H9 (cell line): Measurements from ENCODE around the gene FNDC3B. TPM values are rescaled to one million over a fixed set of nuclear protein-coding genes. Genes with fewer than 3 reads are reported as not detected.

Source experiments
- DNase-seq: peaks from one replicate; pipeline ENCODE4 v3.0.0-alpha.2; 2017
- H2AFZ ChIP-seq: one replicate; pipeline ENCODE4 v1.6.1; 2013; ENCODE audit warnings: mild to moderate bottlenecking, low read length, control low read depth, moderate library complexity
- H2AK5ac ChIP-seq: 2 replicates; pipeline ENCODE4 v1.6.1; 2013; ENCODE audit warnings: low read length, control low read depth, mixed read lengths; ENCODE audit not compliant: insufficient read length
- H2BK120ac ChIP-seq: one replicate; pipeline ENCODE4 v1.6.1; 2013; ENCODE audit warnings: low read depth, mild to moderate bottlenecking, low read length, control low read depth, inconsistent platforms; ENCODE audit not compliant: poor library complexity, severe bottlenecking
- H2BK12ac ChIP-seq: 2 replicates; pipeline ENCODE4 v1.6.1; 2013; ENCODE audit warnings: low read length, control low read depth, mixed read lengths, low read depth; ENCODE audit not compliant: insufficient read length
- H2BK15ac ChIP-seq: 2 replicates; pipeline ENCODE4 v1.6.1; 2013; ENCODE audit warnings: low read depth, low read length, control low read depth
- H2BK20ac ChIP-seq: one replicate; pipeline ENCODE4 v1.6.1; 2013; ENCODE audit warnings: low read depth, mild to moderate bottlenecking, low read length, control low read depth, inconsistent platforms; ENCODE audit not compliant: poor library complexity, severe bottlenecking
- H2BK5ac ChIP-seq: 2 replicates; pipeline ENCODE4 v1.6.1; 2013; ENCODE audit warnings: low read length, control low read depth, mixed read lengths; ENCODE audit not compliant: insufficient read length
- H3K14ac ChIP-seq: 2 replicates; pipeline ENCODE4 v1.6.1; 2013; ENCODE audit warnings: low read length, control low read depth; ENCODE audit not compliant: insufficient read depth
- H3K18ac ChIP-seq: 2 replicates; pipeline ENCODE4 v1.6.1; 2013; ENCODE audit warnings: low read depth, mild to moderate bottlenecking, mixed read lengths, low read length, control low read depth; ENCODE audit not compliant: insufficient read length
- H3K23ac ChIP-seq: 2 replicates; pipeline ENCODE4 v1.6.1; 2013; ENCODE audit warnings: low read length, control low read depth, mixed read lengths, low read depth; ENCODE audit not compliant: insufficient read length
- H3K23me2 ChIP-seq: 2 replicates; pipeline ENCODE4 v1.6.1; 2013; ENCODE audit warnings: low read depth, mild to moderate bottlenecking, mixed read lengths, low read length, control low read depth; ENCODE audit not compliant: insufficient read length, poor library complexity, severe bottlenecking
- H3K27ac ChIP-seq: 2 replicates; pipeline ENCODE4 v1.5.1; 2013; ENCODE audit warnings: low read length, control low read depth, mixed read lengths, low read depth; ENCODE audit not compliant: insufficient read length
- H3K27me3 ChIP-seq: 2 replicates; pipeline ENCODE4 v1.6.1; 2013; ENCODE audit warnings: low read length, control low read depth, inconsistent platforms; ENCODE audit not compliant: insufficient read depth
- H3K4ac ChIP-seq: 2 replicates; pipeline ENCODE4 v1.6.1; 2013; ENCODE audit warnings: low read depth, mild to moderate bottlenecking, control low read depth, inconsistent platforms, low read length, moderate library complexity
- H3K4me1 ChIP-seq: 2 replicates; pipeline ENCODE4 v1.6.1; 2013; ENCODE audit warnings: low read length, control low read depth, inconsistent platforms; ENCODE audit not compliant: insufficient read depth
- H3K4me2 ChIP-seq: 2 replicates; pipeline ENCODE4 v1.6.1; 2013; ENCODE audit warnings: low read length, control low read depth, mixed read lengths; ENCODE audit not compliant: insufficient read length, insufficient read depth
- H3K56ac ChIP-seq: 2 replicates; pipeline ENCODE4 v1.6.1; 2013; ENCODE audit warnings: low read depth, mild to moderate bottlenecking, mixed read lengths, low read length, control low read depth; ENCODE audit not compliant: insufficient read length
- H3K79me1 ChIP-seq: 2 replicates; pipeline ENCODE4 v1.6.1; 2013; ENCODE audit warnings: low read depth, mild to moderate bottlenecking, moderate library complexity, low read length, control low read depth, inconsistent platforms; ENCODE audit not compliant: insufficient read depth, poor library complexity, severe bottlenecking
- H3K79me2 ChIP-seq: 2 replicates; pipeline ENCODE4 v1.6.1; 2013; ENCODE audit warnings: low read length, control low read depth, inconsistent platforms; ENCODE audit not compliant: insufficient read depth
- H3K9ac ChIP-seq: 2 replicates; pipeline ENCODE4 v1.6.1; 2013; ENCODE audit warnings: low read length, control low read depth, mixed read lengths; ENCODE audit not compliant: insufficient read length; ENCODE audit errors: extremely low read depth
- H3K9me3 ChIP-seq: one replicate; pipeline ENCODE4 v1.6.1; 2013; ENCODE audit warnings: low read depth, low read length, inconsistent platforms; ENCODE audit not compliant: control insufficient read depth
- H3T11ph ChIP-seq: one replicate; pipeline ENCODE4 v1.6.1; 2013; ENCODE audit warnings: mild to moderate bottlenecking, low read length, control low read depth, inconsistent platforms
- H4K20me1 ChIP-seq: one replicate; pipeline ENCODE4 v1.6.1; 2013; ENCODE audit not compliant: control insufficient read depth, insufficient read length, insufficient read depth
- H4K5ac ChIP-seq: 2 replicates; pipeline ENCODE4 v1.6.1; 2013; ENCODE audit warnings: low read depth, mild to moderate bottlenecking, mixed read lengths, low read length, control low read depth; ENCODE audit not compliant: insufficient read length
- H4K8ac ChIP-seq: replicated peaks from 2 replicates; pipeline ENCODE4 v1.6.1; 2013; ENCODE audit warnings: low read length, control low read depth, mixed read lengths, low read depth; ENCODE audit not compliant: insufficient read length
- H4K91ac ChIP-seq: 2 replicates; pipeline ENCODE4 v1.6.1; 2013; ENCODE audit warnings: low read depth, mild to moderate bottlenecking, moderate library complexity, mixed read lengths, low read length, control low read depth; ENCODE audit not compliant: insufficient read length
- H3K27ac Mint-ChIP-seq, 3 experiments: 2 replicates in 2 of 3; 3 replicates in 1 of 3; pipeline ENCODE4 v1.8.0; 2020 to 2021; ENCODE audit warnings: mixed read lengths in 3 of 3, mild to moderate bottlenecking in 1 of 3, moderate library complexity in 1 of 3
- H3K27me3 Mint-ChIP-seq: 2 replicates; pipeline ENCODE4 v1.8.0; 2021; ENCODE audit warnings: low read depth, mild to moderate bottlenecking, moderate library complexity, mixed read lengths
- H3K36me3 Mint-ChIP-seq, 3 experiments: 2 replicates in 2 of 3; 3 replicates in 1 of 3; pipeline ENCODE4 v1.8.0; 2020 to 2021; ENCODE audit warnings: low read depth in 3 of 3, mixed read lengths in 3 of 3; ENCODE audit not compliant: insufficient read depth in 1 of 3
- H3K4me1 Mint-ChIP-seq, 2 experiments: 2 replicates each; pipeline ENCODE4 v1.8.0; 2020; ENCODE audit warnings: mixed read lengths in 2 of 2
- H3K4me3 Mint-ChIP-seq, 2 experiments: 2 replicates in 1 of 2; 3 replicates in 1 of 2; pipeline ENCODE4 v1.8.0; 2020 to 2021; ENCODE audit warnings: mild to moderate bottlenecking in 2 of 2, mixed read lengths in 2 of 2, moderate library complexity in 1 of 2
- H3K9me3 Mint-ChIP-seq, 2 experiments: 2 replicates in 1 of 2; 3 replicates in 1 of 2; pipeline ENCODE4 v1.8.0; 2020; ENCODE audit warnings: mild to moderate bottlenecking in 2 of 2, mixed read lengths in 2 of 2, moderate library complexity in 1 of 2
- CTCF ChIP-seq: fragments of 200-600 bp; sonication (generic); conservative IDR thresholded peaks from 3 replicates; pipeline ENCODE4 v1.8.0; 2021; ENCODE audit warnings: antibody characterized with exemption, mild to moderate bottlenecking
- WGBS: extraction: QIAGEN DNeasy Blood & Tissue Kit; methylation state at CpG from one replicate; pipeline ENCODE4 v1.1.7; 2013; ENCODE audit warnings: missing lambda C conversion rate, low lambda C conversion rate, mixed read lengths; ENCODE audit not compliant: insufficient read length; ENCODE audit errors: extremely low coverage; 5-methylcytosine and 5-hydroxymethylcytosine counted together
- total RNA-seq: library from RNA; stranded (reverse); gene quantifications from 2 replicates; pipeline ENCODE4 v1.2.1, GENCODE V29; 2021

Gene FNDC3B
- total RNA-seq, 1 experiment from 2014 or later, result 43.8 TPM

GRCh38 chr3:172398484-172398883, 359.1 kb downstream of the FNDC3B start:
- Histone ChIP-seq H3T11ph (no peak overlapping the region), H2BK120ac (no peak overlapping the region), H3K56ac (no peak overlapping the region), H2BK12ac (no peak overlapping the region), H3K4ac (no peak overlapping the region), H3K27ac (no peak overlapping the region), H3K9ac (no peak overlapping the region), H2BK15ac (no peak overlapping the region), H3K18ac (no peak overlapping the region), H2AK5ac (no peak overlapping the region), H4K5ac (no peak overlapping the region), H3K4me1 (no peaks in the 10 kb centered on the region), H3K79me2 (no peaks in the 10 kb centered on the region), H4K91ac (no peak overlapping the region), H4K20me1 (no peaks in the 10 kb centered on the region), H3K23me2 (no peaks in the 10 kb centered on the region), H2AFZ (no peak overlapping the region), H3K79me1 (no peaks in the 10 kb centered on the region), H3K23ac (no peak overlapping the region), H4K8ac (no peak overlapping the region), H3K4me2 (no peak overlapping the region), H2BK20ac (no peak overlapping the region), H2BK5ac (no peak overlapping the region), H3K27me3 (no peaks in the 10 kb centered on the region), H3K14ac (no peak overlapping the region), H3K9me3 (no peaks in the 10 kb centered on the region)
- no peaks in the 10 kb centered on the region for H3K4me1 Mint-ChIP-seq
- H3K27me3 Mint-ChIP-seq, result no peaks in the 10 kb centered on the region
- no peak for TF ChIP-seq CTCF
- DNase-seq, result no peak
- peaks cover 10 to 28% (median 22%) of the 10 kb centered on the region in 3 experiments; a peak in 6 of 7 replicates for H3K36me3 Mint-ChIP-seq
- WGBS, result no CpG with 5 or more reads among the region's 4 CpGs
- H3K4me3 Mint-ChIP-seq, result no peak overlapping the region
- H3K27ac Mint-ChIP-seq, result no peak overlapping the region
- no peaks in the 10 kb centered on the region; a peak in 1 of 5 replicates for H3K9me3 Mint-ChIP-seq
